HG02678 (cell line): ENCODE data around the gene GPC5.

ENCODE experiments used
- ATAC-seq: cut with Tn5 transposase; IDR thresholded peaks from one replicate; pipeline ENCODE4 v1.9.1; 2021; ENCODE audit warnings: mild to moderate bottlenecking, moderate library complexity; ENCODE audit not compliant: unreplicated experiment

Gene GPC5

DNA sequence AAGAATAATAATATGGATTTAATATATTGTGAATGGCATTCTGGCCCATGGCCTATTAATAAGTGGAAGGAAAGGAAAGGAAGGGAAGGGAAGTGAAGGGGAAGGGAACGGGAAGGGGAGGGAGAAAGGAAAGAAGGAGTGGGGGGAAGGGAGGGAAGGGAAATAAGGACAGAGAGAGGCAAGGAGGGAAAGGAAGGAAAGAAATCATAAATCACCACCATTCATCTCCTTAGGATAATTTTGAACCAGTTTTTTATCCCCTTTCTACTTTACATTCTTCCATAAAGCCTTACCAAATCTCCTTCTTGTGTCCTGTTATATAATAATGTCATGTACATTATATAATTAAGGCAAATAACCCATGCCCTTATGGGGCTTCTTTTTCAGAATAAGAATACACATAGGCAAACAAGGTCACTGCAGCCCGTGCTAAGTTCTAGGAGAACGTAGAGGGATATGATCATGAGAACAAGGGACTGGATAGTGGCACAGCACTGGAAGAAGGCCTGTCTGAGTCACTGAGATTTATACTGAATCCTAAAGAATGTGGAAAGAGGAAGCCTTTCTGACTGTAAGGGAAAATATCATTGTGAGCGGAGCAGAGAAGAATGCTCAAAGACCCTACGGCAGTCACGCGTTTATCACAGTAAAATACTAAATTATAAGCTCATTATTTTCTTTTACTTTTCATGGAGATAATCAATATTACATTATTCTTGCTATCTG, 1383.7 kb downstream of the GPC5 start:
- no peak for ATAC-seq

DNA sequence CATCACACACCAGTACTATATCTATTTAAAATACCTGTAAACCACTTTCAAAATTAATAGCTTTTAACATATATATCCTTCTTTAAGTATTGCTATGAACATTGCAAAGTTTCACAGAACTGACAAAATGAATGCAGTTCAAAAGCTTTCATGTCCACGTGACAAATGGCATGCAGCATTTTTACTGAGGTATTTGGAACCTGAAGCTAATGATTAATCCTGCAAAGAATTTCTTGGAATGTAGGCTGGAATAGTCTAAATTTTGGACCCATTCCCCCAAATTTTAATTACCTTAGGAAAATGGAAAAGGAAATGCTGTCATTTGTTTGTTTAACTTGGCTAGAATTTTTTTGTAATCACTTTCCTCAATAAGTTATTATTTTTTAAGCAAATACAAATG, 1404.4 kb downstream of the GPC5 start:
- no peak for ATAC-seq

DNA sequence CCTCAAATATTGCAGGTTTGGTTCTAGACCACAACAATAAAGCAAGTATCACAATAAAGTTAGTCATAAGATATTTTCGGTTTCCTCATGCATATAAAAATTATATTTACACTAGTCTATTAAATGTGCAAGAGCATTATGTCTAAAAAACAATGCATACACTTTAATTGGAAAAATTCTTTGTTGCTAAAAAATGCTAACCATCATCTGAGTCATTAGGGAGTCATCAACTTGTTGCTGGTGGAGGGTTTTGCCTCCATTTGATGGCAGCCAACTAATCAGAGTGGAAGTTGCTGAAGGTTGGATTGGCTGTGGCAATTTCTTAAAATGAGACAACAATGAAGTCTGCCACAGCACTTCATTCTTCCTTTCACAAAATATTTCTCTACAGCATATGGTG, 1405.9 kb downstream of the GPC5 start:
- ATAC-seq: no peak

DNA sequence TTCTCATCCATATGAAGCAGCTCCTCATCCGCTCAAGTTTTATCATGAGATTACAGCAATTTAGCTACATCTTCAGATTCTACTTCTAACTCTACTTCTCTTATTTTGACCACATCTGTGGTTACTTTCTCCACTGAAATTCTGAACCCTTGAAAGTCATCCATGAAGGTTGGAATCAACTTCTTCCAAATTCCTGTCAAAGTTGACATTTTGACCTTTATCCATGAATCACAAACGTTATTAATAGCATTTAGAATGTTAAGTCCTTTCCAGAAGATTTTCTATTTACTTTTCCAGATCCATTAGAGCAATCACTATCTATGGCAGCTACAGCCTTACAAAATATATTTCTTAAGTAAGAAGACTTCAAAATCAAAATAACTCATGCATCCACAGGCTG, 1406.5 kb downstream of the GPC5 start:
- no peak for ATAC-seq

DNA sequence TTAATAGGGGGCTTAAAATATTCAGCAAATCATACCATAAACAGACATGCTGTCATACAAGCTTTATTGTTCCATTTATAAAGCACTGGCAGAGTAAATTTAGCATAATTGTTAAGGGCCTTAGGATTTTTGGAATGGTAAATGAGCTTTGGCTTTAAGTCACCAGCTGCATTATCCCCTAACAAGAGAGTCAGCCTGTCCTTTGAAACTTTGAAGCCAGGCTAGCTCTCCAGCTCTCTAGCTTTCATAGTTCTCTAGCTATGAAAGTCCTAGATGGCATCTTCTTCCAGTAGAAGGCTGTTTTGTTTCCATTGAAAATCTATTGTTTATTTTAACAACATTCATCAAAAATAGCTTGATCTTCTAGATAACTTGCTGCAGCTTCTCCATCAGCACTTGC, 1407.3 kb downstream of the GPC5 start:
- ATAC-seq: peak; percentile 10

DNA sequence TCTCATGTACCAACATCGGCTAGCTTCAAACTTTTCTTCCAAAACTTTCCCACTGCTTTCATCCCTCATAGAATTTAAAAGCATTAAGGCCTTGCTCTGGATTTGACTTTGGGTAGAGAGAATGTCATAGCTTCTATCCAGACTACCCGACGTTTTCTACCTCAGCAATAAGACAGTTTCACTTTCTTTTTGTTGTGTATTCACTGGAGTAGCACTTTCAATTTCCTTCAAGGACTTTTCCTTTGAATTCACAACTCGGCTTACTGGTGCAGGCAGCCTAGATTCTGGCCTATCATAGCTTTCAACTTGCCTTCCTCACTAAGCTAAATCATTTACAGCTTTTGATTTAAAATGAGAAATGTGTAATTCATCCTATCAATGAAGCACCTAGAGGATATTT, 1407.8 kb downstream of the GPC5 start:
- peak; percentile 73 for ATAC-seq

DNA sequence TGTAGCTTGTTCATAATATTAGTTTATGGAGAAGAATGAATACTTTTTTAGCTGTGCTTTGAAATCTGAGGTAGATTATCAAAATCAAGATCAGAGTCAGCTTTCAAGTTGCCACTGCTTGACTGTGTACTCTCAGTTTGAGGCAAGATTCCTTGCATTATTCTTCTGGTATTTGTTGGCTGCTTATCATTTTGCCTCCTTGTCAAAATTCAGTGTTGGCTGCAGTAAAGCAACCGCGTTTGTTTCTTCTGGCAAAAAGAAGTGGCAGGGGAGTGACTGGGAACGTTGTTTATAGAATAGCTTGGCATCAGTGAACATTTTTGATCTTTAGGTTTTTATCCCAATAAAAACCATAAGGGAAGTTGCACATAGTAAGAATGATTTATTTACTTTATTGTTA, 1408.9 kb downstream of the GPC5 start:
- no peak for ATAC-seq

DNA sequence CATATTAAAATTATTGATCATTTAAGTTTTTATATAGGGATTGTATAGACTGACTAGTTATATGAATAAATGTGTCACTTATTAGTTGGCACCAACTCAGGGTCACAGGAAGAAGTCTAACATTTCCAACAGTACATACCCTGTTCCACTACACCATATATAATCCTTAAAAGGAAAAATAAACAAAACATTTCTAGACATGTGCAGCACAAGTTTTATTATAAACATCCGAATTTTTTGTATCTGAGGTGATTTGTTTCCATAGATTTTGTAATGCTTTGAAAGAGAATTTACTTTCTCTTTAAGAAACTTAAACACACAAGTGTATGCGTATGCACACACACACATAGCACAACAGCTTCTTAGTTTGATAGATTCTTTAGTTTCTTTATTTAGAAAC, 1409.5 kb downstream of the GPC5 start:
- no peak for ATAC-seq

DNA sequence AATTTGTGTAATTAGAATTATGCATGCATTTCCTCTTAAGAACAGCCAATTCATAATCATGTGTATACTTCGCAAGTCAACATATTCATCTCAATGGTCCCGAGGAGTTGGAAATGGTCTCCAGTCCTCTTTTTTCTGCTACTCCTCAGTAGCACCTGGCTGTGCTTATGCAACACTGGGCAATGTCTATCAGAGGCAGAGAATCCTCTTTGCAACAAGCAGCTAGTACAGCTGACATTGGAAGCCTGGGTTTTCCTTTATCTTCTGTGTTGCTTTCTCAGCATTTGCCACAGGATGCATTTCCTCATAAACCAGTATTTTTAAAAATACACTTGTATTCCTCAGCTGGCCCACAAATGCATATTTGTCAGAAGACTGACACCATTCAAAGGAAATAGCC, 1422.9 kb downstream of the GPC5 start:
- ATAC-seq: no peak

DNA sequence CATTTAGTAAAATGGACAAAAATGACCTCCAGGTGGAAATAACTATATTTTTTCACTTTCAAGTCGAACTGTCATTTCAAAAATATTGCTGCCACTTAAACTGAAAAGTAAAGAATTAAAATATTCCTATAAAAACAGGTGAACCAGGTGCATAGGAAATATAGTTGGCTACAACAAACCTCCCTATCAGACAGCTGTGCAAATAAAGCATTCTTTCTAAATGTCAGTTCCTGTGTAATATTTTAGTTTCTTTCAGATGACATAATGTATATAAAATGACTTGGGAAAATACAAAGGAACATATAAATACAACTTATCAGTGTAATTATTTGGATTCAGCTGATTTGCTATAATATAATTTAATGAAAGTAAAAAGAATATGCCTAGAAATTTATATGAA, 1424.6 kb downstream of the GPC5 start:
- ATAC-seq: no peak

DNA sequence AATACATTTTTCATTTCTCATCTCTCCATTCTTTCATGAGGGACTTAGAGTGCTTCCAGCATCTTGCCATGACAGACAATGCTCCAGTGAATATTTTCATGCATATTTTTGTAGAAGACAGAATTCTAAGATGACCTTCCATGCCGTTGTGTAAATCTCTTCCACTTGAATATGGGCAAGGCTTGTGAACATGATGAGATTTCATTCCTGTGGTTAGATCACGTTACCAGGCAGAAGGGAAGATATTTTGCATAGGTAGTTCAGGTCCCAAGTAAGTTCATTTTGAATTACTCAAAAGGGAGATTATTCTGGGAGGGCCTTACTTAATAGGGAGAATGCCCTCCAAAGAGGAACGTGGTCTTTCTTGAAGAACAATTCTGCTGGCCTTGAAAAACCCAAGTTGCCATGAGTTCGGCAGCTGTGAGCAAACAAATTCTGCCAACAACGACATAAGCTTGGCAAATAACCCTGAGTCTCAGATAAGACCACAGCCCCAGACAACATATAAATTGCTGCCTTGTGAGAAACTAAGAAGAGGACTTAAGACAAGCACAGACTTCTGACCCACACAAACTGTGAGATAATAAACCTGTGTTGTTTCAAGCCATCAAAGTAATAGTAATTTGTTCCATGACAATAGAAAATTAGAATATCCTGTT, 1427.6 kb downstream of the GPC5 start:
- no peak for ATAC-seq

DNA sequence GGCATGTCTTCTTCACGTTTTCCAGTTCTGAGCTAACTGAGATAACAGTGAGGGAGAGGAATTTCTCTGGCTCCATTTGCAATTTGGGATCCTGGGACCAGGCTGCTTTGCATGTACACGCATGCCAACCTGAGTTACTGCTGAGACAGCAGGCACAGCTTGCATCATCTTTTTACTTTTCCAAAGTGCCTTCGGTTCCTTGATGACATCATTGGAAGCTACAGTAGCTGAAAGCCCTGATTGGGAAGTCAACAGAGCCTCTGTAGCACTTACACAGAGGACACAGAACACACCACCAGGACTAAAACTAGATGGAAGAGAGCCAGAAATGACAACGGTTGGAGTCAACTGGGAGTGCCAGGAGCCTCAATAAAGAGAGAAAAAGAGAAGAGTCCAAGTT, 1429.1 kb downstream of the GPC5 start:
- no peak for ATAC-seq

DNA sequence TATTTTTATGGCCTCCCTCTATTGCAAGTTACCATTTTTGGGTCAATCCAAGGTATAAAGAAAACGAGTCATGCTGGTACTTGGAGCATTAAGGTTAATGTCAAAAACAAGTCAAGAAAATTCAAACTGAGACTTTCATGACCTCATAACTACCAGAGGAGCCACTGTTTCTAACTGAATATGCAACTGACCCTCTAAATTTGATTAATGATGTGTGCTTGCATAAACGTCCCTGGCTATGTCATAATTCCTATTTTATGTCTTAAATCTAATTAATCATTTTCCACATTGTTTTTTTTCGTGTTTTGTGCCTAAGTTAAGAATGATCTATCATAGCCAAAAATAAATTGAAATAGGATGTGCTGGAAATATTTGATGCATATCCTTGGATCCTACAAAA, 1431.5 kb downstream of the GPC5 start:
- ATAC-seq: no peak

DNA sequence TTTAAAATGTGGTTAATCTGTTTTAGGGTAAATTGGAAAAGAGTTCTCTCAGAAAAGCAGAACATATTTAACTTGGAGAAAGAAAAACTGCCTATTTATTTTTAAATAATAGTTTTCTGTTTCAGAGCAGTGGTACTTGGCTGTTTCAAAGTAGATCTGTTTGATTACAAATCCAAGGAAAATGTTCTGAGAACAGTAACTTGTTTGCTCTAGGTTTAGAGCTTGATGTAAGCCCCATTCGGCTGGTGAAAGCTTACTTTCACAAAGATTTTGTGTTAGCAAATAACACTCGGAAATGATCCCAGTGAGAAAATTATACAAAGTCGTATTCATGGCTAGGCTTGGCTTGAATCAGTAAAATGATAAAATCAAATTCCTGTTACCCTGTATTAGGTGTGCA, 1432.4 kb downstream of the GPC5 start:
- ATAC-seq: no peak

DNA sequence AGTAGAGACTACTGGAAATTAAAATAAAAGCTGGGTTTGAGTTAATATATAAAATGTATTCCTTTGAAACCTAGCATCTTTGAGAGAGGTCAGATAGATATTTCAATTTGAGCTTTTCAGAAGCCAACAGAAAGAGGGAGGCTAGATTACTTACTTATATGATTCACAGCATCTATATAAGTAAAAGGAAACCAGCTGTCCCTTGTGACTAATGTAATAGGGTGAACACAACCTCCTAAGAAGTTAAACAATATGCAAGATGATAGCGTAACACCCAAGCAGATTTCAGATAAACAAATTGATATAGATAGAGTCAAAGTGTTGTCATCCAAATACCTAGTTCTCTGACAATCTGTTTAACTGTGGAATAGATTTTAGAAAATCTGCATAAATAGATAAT, 1434.7 kb downstream of the GPC5 start:
- ATAC-seq: no peak

DNA sequence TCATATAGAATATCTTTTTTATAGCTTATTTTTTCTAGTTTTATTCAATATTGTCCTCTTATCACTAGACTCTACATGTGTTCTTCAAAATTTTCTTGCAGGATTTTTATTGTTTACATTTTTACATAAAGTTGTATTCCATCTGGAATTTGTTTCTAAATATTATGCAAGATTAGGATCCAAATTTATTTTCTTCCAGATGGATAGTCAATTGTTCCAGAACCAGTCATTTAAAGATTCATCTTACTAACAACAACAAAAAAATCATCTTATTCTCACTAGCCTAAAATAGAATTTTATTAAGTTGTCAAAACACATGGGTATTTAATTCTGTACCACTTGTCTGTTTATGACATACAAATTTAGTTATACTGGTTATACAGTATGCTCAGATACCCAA, 1437.8 kb downstream of the GPC5 start:
- ATAC-seq: no peak

DNA sequence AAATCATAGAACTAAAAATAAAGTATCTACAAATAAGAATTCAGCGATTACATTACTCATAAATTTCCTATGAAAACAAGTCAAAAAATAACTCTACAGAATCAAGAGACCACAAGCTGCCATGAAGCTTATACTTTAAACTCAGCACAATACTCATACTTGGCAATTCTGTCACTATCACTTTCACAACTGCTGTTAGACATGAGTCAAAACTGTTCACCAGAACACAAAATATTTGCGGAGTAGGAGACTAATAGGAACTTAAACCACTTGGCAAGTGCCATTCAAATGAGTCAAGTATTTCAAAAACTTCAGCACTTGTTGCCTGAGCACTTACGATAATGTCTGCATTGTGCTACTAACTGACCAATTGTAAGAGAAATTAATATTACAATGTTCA, 1440.4 kb downstream of the GPC5 start:
- peak; percentile 80 for ATAC-seq

DNA sequence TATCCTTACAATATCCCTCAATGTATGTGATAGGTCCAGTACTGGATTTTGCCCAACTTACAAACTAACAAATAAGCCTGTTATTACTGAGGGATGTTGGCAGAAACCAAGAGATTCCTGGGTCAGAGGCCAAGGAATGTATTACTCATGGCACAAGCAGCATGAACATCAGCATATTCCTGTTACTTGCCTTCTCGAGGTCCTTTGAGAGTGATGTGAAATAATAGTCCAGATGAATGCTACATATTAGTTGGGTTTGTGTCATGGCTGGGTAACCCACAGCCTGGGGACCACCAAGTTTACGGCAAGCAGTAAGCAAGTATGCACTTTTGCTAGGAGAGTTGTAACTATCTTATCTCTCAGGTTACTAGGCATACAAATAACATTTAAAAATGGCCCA, 1443.7 kb downstream of the GPC5 start:
- ATAC-seq: no peak

DNA sequence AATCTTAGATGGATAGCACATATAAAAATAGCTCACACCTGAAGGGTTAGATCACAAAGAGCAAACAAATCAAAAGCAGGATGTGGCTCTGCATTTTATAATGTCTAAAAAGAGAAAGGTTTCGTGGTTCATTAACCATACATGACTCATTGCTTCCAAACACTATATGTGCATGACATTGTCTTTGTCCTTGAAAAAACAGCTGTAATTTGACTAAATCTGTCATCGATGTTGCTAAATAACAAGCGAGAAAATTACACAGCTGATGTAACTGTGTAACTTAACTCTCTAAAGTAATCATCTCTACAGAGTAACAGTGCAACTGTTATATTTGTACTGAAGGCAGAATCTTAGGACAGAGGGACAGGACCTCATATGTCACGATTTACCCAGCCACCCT, 1445.1 kb downstream of the GPC5 start:
- peak; percentile 46 for ATAC-seq

DNA sequence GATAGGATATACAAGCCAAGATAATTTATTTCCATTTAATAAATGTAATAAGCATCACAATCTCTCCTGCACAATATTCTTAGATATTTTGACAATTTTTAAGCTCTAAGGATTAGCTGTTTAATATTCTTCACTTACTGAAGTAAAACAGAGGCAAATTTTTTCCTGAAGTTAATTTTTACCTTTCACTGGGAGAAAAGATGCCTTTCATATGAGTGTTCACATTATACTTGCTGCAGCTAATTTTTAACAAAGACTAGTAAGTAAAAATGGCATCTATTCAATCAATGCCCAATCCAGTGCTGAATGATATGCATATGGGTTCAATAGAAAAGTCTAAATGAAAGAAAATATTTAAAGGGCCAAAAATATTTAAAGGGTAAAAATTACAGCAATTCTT, 1451.0 kb downstream of the GPC5 start:
- ATAC-seq: no peak

DNA sequence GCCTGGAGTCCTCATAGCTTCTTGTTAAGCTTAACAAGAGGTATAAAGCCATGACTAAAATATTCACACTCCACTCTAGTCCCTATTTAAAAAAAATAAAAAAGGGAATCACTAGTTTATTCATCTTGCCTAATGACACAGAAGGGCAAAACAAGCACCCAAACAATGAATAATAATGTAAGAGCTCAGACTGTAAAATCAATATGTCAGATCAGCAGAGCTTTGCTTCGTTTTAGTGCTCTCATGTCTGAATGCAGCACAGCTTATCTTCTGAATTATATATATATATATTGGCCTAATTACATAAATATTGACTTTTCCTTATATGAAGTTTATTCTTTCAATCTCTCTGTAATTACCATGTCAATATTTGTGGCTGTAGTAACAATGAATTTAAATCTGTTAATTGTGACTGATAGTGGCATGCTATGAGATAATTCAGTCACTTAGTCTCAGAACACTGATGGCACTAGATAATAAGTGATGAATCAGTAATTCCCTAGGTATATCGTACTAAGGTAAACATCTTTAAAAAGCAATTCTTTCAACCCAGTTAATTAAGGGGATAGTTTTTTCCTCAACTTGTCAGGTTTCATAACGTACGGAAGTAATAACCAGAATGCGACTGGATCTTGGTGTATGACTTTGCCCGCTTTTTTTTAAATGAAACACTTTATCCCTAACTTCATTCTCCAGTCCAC, 1466.3 kb downstream of the GPC5 start:
- no peak for ATAC-seq

DNA sequence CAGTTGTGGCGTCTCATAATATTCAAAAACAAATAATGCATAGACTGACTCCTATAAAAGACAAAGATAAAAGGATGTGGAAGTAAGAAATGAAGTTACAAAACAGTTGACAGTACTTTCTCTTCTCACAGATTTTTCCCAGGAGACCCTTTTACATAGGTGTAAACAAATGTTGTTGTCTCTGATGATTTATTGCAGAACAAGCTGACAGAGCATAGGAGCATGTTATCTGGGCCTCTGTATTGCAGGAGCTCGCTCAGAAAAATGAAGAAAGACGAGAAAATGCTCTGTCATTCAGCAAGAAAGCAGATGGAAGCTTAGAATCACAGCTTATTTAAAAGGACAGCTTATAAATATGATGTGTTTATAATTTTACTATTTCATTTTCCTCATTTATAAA, 1474.6 kb downstream of the GPC5 start:
- ATAC-seq: no peak
